Activated T-helper 17 cell treated with anti-CD3 and anti-CD28 coated beads, Interleukin-2, amount 50 U/mL, for 72 hours (primary cell): Measurements from ENCODE around the gene GUCY1A1. TPM values are rescaled to one million over a fixed set of nuclear protein-coding genes. Genes with fewer than 3 reads are reported as not detected.

ENCODE experiments used
- ATAC-seq: fragments of 150-1000 bp; cut with Tn5 transposase; replicated peaks from 2 replicates; pipeline ENCODE4 v1.10.0; 2021; ENCODE audit warnings: mild to moderate bottlenecking, moderate library complexity
- H3K27ac Mint-ChIP-seq: one replicate; pipeline ENCODE4 v1.8.0; 2022; ENCODE audit warnings: mixed read lengths
- H3K27me3 Mint-ChIP-seq: one replicate; pipeline ENCODE4 v1.8.0; 2022; ENCODE audit warnings: mixed read lengths
- H3K36me3 Mint-ChIP-seq: one replicate; pipeline ENCODE4 v1.8.0; 2022; ENCODE audit warnings: low read depth, mild to moderate bottlenecking, mixed read lengths
- H3K4me1 Mint-ChIP-seq: one replicate; pipeline ENCODE4 v1.8.0; 2022; ENCODE audit warnings: mixed read lengths
- H3K4me3 Mint-ChIP-seq: one replicate; pipeline ENCODE4 v1.8.0; 2022; ENCODE audit warnings: mild to moderate bottlenecking, mixed read lengths
- H3K9me3 Mint-ChIP-seq: one replicate; pipeline ENCODE4 v1.8.0; 2022; ENCODE audit warnings: mixed read lengths
- total RNA-seq, 2 donors: library from RNA; stranded (reverse); gene quantifications; one replicate each; pipeline ENCODE4 v1.2.3, GENCODE V29; 2022

GUCY1A1 gene
- total RNA-seq, 2 donors from 2014 or later = not detected

- Mint-ChIP-seq H3K36me3 (no peaks in the 10 kb centered on the region), H3K27me3 (peaks cover 28% of the 10 kb centered on the region), H3K27ac (no peak overlapping the region), H3K4me1 (no peaks in the 10 kb centered on the region), H3K4me3 (no peak overlapping the region), H3K9me3 (no peaks in the 10 kb centered on the region)
- ATAC-seq = no peak
These were observed 6.9 kb downstream of the GUCY1A1 start for GRCh38 chr4:155673453-155673979.

GRCh38 chr4:155674669-155675071 lies 8.0 kb downstream of the GUCY1A1 start:
- Mint-ChIP-seq H3K27me3 (peaks cover 24% of the 10 kb centered on the region), H3K9me3 (no peaks in the 10 kb centered on the region), H3K4me1 (no peaks in the 10 kb centered on the region), H3K4me3 (no peak overlapping the region), H3K36me3 (no peaks in the 10 kb centered on the region), H3K27ac (no peak overlapping the region)
- no peak for ATAC-seq

GRCh38 chr4:155675709-155676429 lies 9.2 kb downstream of the GUCY1A1 start:
- no peak overlapping the region for H3K27ac Mint-ChIP-seq
- no peak for ATAC-seq
- no peaks in the 10 kb centered on the region for H3K4me1 Mint-ChIP-seq
- no peaks in the 10 kb centered on the region for H3K36me3 Mint-ChIP-seq
- peaks cover 15% of the 10 kb centered on the region for H3K27me3 Mint-ChIP-seq
- H3K9me3 Mint-ChIP-seq = no peaks in the 10 kb centered on the region
- no peak overlapping the region for H3K4me3 Mint-ChIP-seq

- Mint-ChIP-seq H3K27ac (no peak overlapping the region), H3K4me1 (no peaks in the 10 kb centered on the region), H3K9me3 (no peaks in the 10 kb centered on the region), H3K27me3 (peaks cover 17% of the 10 kb centered on the region), H3K4me3 (no peak overlapping the region), H3K36me3 (no peaks in the 10 kb centered on the region)
- ATAC-seq = no peak
These were observed 9.8 kb downstream of the GUCY1A1 start for GRCh38 chr4:155676430-155676825.

- ATAC-seq = no peak
- Mint-ChIP-seq H3K9me3 (no peaks in the 10 kb centered on the region), H3K36me3 (no peaks in the 10 kb centered on the region), H3K27me3 (peaks cover 22% of the 10 kb centered on the region), H3K4me1 (no peaks in the 10 kb centered on the region), H3K27ac (no peak overlapping the region), H3K4me3 (no peak overlapping the region)
These were observed 11.4 kb downstream of the GUCY1A1 start for GRCh38 chr4:155678011-155678410.

- no peak overlapping the region for H3K27ac Mint-ChIP-seq
- no peaks in the 10 kb centered on the region for H3K9me3 Mint-ChIP-seq
- no peaks in the 10 kb centered on the region for H3K4me1 Mint-ChIP-seq
- no peak for ATAC-seq
- H3K27me3 Mint-ChIP-seq = peaks cover 17% of the 10 kb centered on the region
- H3K4me3 Mint-ChIP-seq = no peak overlapping the region
- no peaks in the 10 kb centered on the region for H3K36me3 Mint-ChIP-seq
These were observed 12.7 kb downstream of the GUCY1A1 start for GRCh38 chr4:155679343-155679742.

- no peak for ATAC-seq
- Mint-ChIP-seq H3K36me3 (no peaks in the 10 kb centered on the region), H3K27ac (no peak overlapping the region), H3K27me3 (peaks cover 11% of the 10 kb centered on the region), H3K4me3 (no peak overlapping the region), H3K9me3 (no peaks in the 10 kb centered on the region), H3K4me1 (no peaks in the 10 kb centered on the region)
These were observed 15.2 kb downstream of the GUCY1A1 start for GRCh38 chr4:155681886-155682285.

GRCh38 chr4:155684423-155684822 lies 17.8 kb downstream of the GUCY1A1 start:
- Mint-ChIP-seq H3K27me3 (peaks cover 7% of the 10 kb centered on the region), H3K9me3 (no peaks in the 10 kb centered on the region), H3K36me3 (no peaks in the 10 kb centered on the region), H3K27ac (no peak overlapping the region), H3K4me3 (no peak overlapping the region), H3K4me1 (no peaks in the 10 kb centered on the region)
- no peak for ATAC-seq

GRCh38 chr4:155684892-155685541 lies 18.4 kb downstream of the GUCY1A1 start:
- Mint-ChIP-seq H3K4me1 (no peaks in the 10 kb centered on the region), H3K4me3 (no peak overlapping the region), H3K27ac (no peak overlapping the region), H3K27me3 (peaks cover 7% of the 10 kb centered on the region), H3K36me3 (no peaks in the 10 kb centered on the region), H3K9me3 (no peaks in the 10 kb centered on the region)
- no peak for ATAC-seq

GRCh38 chr4:155687380-155687982 lies 20.8 kb downstream of the GUCY1A1 start:
- no peak for ATAC-seq
- no peaks in the 10 kb centered on the region for H3K27me3 Mint-ChIP-seq
- no peaks in the 10 kb centered on the region for H3K9me3 Mint-ChIP-seq
- no peak overlapping the region for H3K4me3 Mint-ChIP-seq
- H3K4me1 Mint-ChIP-seq = no peaks in the 10 kb centered on the region
- H3K27ac Mint-ChIP-seq = no peak overlapping the region
- no peaks in the 10 kb centered on the region for H3K36me3 Mint-ChIP-seq

GRCh38 chr4:155688211-155688610 lies 21.6 kb downstream of the GUCY1A1 start:
- Mint-ChIP-seq H3K36me3 (no peaks in the 10 kb centered on the region), H3K4me1 (no peaks in the 10 kb centered on the region), H3K9me3 (no peaks in the 10 kb centered on the region), H3K4me3 (no peak overlapping the region), H3K27ac (no peak overlapping the region), H3K27me3 (no peaks in the 10 kb centered on the region)
- no peak for ATAC-seq

GRCh38 chr4:155688860-155689259 lies 22.2 kb downstream of the GUCY1A1 start:
- Mint-ChIP-seq H3K9me3 (no peaks in the 10 kb centered on the region), H3K4me1 (no peaks in the 10 kb centered on the region), H3K27me3 (no peaks in the 10 kb centered on the region), H3K36me3 (no peaks in the 10 kb centered on the region), H3K4me3 (no peak overlapping the region), H3K27ac (no peak overlapping the region)
- ATAC-seq = no peak

GRCh38 chr4:155690044-155690837 lies 23.6 kb downstream of the GUCY1A1 start:
- Mint-ChIP-seq H3K4me1 (no peaks in the 10 kb centered on the region), H3K9me3 (no peaks in the 10 kb centered on the region), H3K27ac (no peak overlapping the region), H3K4me3 (no peak overlapping the region), H3K36me3 (no peaks in the 10 kb centered on the region), H3K27me3 (no peaks in the 10 kb centered on the region)
- no peak for ATAC-seq

GRCh38 chr4:155692361-155692760 lies 25.7 kb downstream of the GUCY1A1 start:
- Mint-ChIP-seq H3K36me3 (no peaks in the 10 kb centered on the region), H3K4me3 (no peak overlapping the region), H3K4me1 (no peaks in the 10 kb centered on the region), H3K27me3 (no peaks in the 10 kb centered on the region), H3K9me3 (no peaks in the 10 kb centered on the region), H3K27ac (no peak overlapping the region)
- ATAC-seq = no peak
